Measurements from ENCODE around the gene TRIM2. TPM values are rescaled to one million over a fixed set of nuclear protein-coding genes. Genes with fewer than 3 reads are reported as not detected.

TRIM2 gene
- polyA plus RNA-seq, 1 experiment, result 31.3 TPM

DNA sequence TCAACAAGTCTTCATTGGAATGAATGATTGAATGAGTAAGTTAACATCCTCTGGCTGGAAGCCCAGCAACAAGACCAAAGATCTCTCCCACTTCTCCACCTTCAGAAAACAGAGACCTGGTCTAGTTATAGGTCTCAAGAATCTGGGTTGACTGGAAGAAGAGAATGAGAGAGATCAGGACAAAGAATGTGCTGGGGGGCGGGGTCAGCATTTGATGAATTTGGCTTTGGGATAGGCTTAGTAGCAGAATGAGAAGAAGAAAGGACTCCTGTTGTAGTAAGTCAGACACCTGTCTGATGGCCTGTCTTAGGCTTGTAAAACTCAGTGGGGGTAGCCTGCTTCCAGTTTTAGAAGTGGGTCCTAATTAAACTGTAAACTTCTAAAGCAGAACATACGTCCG lies 51.0 kb downstream of the TRIM2 start:
- ChIA-PET CTCF (interaction anchor here (1.0 kb wide), 1 partner anchor 9 kb away, joined by 3 read pairs; no protein-coding TSS in a partner anchor), POLR2A (no interaction called here)
- no peak overlapping the region for H3K27ac ChIP-seq (ENCODE audit: low read depth, low read length)
- no peaks in the 10 kb centered on the region for H3K9me3 ChIP-seq (ENCODE audit: control insufficient read depth, insufficient read depth, low read length)
- TF ChIP-seq, protein P1, sequence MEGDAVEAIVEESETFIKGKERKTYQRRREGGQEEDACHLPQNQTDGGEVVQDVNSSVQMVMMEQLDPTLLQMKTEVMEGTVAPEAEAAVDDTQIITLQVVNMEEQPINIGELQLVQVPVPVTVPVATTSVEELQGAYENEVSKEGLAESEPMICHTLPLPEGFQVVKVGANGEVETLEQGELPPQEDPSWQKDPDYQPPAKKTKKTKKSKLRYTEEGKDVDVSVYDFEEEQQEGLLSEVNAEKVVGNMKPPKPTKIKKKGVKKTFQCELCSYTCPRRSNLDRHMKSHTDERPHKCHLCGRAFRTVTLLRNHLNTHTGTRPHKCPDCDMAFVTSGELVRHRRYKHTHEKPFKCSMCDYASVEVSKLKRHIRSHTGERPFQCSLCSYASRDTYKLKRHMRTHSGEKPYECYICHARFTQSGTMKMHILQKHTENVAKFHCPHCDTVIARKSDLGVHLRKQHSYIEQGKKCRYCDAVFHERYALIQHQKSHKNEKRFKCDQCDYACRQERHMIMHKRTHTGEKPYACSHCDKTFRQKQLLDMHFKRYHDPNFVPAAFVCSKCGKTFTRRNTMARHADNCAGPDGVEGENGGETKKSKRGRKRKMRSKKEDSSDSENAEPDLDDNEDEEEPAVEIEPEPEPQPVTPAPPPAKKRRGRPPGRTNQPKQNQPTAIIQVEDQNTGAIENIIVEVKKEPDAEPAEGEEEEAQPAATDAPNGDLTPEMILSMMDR (IDR thresholded peaks at IDR 0.05; ENCODE audit: low read depth, low read length), result no peak
- no peak for DNase-seq (ENCODE audit: low read depth, low spot score)
- H3K4me3 ChIP-seq (ENCODE audit: low read depth, low read length), result no peak overlapping the region
- no peaks in the 10 kb centered on the region for H3K27me3 ChIP-seq (ENCODE audit: control insufficient read depth, insufficient read depth, low read length)

DNA sequence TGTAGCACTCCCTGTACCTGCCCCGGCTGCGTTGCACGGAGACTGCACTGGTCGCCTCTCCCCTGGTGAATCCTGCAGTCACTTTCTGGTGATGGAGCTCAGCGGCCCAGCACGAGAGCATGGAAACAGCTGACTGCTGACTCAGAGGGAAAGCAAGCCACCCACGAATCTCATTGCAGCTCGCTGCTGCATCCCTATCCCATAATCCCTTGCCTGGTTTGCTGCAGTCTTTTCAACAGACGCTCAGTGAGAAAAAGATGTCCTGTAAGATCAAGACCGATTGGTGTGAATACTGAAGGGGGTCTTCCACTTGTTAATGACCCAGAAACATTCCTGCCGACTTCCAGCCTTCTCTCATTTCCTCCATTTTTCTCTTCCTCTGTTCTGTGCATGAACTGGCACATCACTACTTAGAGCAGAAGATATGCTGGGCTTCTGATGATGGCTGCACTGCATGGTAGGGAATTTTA lies 52.9 kb downstream of the TRIM2 start:
- TF ChIP-seq, protein P1 (IDR thresholded peaks at IDR 0.05; ENCODE audit: low read depth, low read length), result no peak
- Histone ChIP-seq H3K27me3 (ENCODE audit: control insufficient read depth, insufficient read depth, low read length) (no peaks in the 10 kb centered on the region), H3K9me3 (ENCODE audit: control insufficient read depth, insufficient read depth, low read length) (no peaks in the 10 kb centered on the region; the same call in 1 of the 2 replicates), H3K27ac (ENCODE audit: low read depth, low read length) (peak overlapping the region; percentile 57), H3K4me3 (ENCODE audit: low read depth, low read length) (peak overlapping the region; percentile 44)
- DNase-seq (ENCODE audit: low read depth, low spot score), result peak; percentile 36
- POLR2A ChIA-PET, result interaction anchor here (1.0 kb wide), 1 partner anchor 34 kb away, joined by 3 read pairs; no protein-coding TSS in a partner anchor
- CTCF ChIA-PET, result interaction anchor here (1.0 to 1.7 kb wide), 2 partner anchors 48 to 114 kb away, joined by 4 read pairs; no protein-coding TSS in a partner anchor

- CTCF ChIA-PET, result interaction anchor here (0.6 to 1.3 kb wide), 4 partner anchors 40 to 405 kb away, joined by 3 to 4 read pairs (median 4); no protein-coding TSS in a partner anchor
- no peak overlapping the region for H3K4me3 ChIP-seq (ENCODE audit: low read depth, low read length)
These were observed 53.7 kb downstream of the TRIM2 start for GRCh38 chr4:153257991-153258390.

GRCh38 chr4:153258750-153259149 lies 54.5 kb downstream of the TRIM2 start:
- CTCF ChIA-PET, result interaction anchor here (1.3 kb wide), 1 partner anchor 315 kb away, joined by 4 read pairs; no protein-coding TSS in a partner anchor
- no peak overlapping the region for H3K27ac ChIP-seq (ENCODE audit: low read depth, low read length)
- H3K4me3 ChIP-seq (ENCODE audit: low read depth, low read length), result no peak overlapping the region
- no peak for DNase-seq (ENCODE audit: low read depth, low spot score)
- H3K9me3 ChIP-seq (ENCODE audit: control insufficient read depth, insufficient read depth, low read length), result no peaks in the 10 kb centered on the region; the same call in 1 of the 2 replicates
- TF ChIP-seq, protein P1 (IDR thresholded peaks at IDR 0.05; ENCODE audit: low read depth, low read length), result no peak
- POLR2A ChIA-PET, result no interaction called here
- no peaks in the 10 kb centered on the region for H3K27me3 ChIP-seq (ENCODE audit: control insufficient read depth, insufficient read depth, low read length)

More at GRCh38 chr4:153257991-153258390, 53.7 kb downstream of the TRIM2 start:
- DNase-seq (ENCODE audit: low read depth, low spot score), result no peak
- Histone ChIP-seq H3K27ac (ENCODE audit: low read depth, low read length) (no peak overlapping the region), H3K9me3 (ENCODE audit: control insufficient read depth, insufficient read depth, low read length) (no peaks in the 10 kb centered on the region; the same call in 1 of the 2 replicates), H3K27me3 (ENCODE audit: control insufficient read depth, insufficient read depth, low read length) (no peaks in the 10 kb centered on the region)
- POLR2A ChIA-PET, result interaction anchor here (0.6 kb wide), 1 partner anchor 36 kb away, joined by 4 read pairs; no protein-coding TSS in a partner anchor
- TF ChIP-seq, protein P1 (IDR thresholded peaks at IDR 0.05; ENCODE audit: low read depth, low read length), result no peak

DNA sequence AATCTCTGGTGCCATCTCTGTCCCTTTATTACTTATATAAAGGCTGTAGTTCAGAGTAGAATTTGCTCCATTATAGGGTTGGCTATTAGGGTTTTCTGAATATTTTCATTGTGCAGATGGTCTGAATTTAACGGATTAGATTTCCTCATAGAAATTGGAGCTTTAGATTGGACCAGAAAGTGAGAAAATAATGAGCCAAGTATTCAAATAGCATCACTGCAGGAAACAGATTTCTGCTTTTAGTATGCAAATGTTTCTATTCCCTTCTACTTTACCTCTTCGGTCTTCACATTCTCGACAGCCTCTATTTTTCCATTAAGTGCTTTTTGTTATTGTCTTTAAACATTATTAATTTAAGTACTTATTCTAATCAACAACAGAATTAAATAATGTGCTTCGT lies 55.4 kb downstream of the TRIM2 start:
- Histone ChIP-seq H3K27me3 (ENCODE audit: control insufficient read depth, insufficient read depth, low read length) (no peaks in the 10 kb centered on the region), H3K27ac (ENCODE audit: low read depth, low read length) (no peak overlapping the region), H3K9me3 (ENCODE audit: control insufficient read depth, insufficient read depth, low read length) (no peaks in the 10 kb centered on the region; the same call in 1 of the 2 replicates), H3K4me3 (ENCODE audit: low read depth, low read length) (no peak overlapping the region)
- POLR2A ChIA-PET, result no interaction called here
- CTCF ChIA-PET, result interaction anchor here (0.7 kb wide), 1 partner anchor 117 kb away, joined by 3 read pairs; no protein-coding TSS in a partner anchor
- DNase-seq (ENCODE audit: low read depth, low spot score), result no peak
- TF ChIP-seq, protein P1 (IDR thresholded peaks at IDR 0.05; ENCODE audit: low read depth, low read length), result no peak

Measured in AG04450 (cell line).